Heart right ventricle (tissue), 16 donors: Measurements from ENCODE around the gene ACTN1. TPM values are rescaled to one million over a fixed set of nuclear protein-coding genes. Genes with fewer than 3 reads are reported as not detected.
"Not testable (repeated sequence)": the region's sequence is repeated elsewhere in the genome, so short reads cannot be mapped to it uniquely, and the experiment has no call there.

Experiments used
- ATAC-seq, 8 donors: fragments of 200-7000 bp; cut with Tn5 transposase; one replicate each; pipeline ENCODE4 v1.9.1; 2020; ENCODE audit warnings: mild to moderate bottlenecking in 8 of 8, moderate library complexity in 8 of 8, moderate number of reproducible peaks in 1 of 8
- DNase-seq, 2 donors: peaks; one replicate each; pipeline ENCODE4 v3.0.0-alpha.2; 2020
- H3K27ac ChIP-seq, 10 donors: fragments of 200-600 bp; sonication (generic) in 2 of 10; one replicate each; pipeline versions ENCODE4 v1.5.0 to v1.8.0; 2020 to 2022; ENCODE audit warnings: mild to moderate bottlenecking in 3 of 10
- H3K27me3 ChIP-seq, 7 donors: fragments of 200-600 bp; one replicate each; pipeline ENCODE4 v1.8.0; 2021 to 2022; ENCODE audit warnings: mild to moderate bottlenecking in 2 of 7
- H3K36me3 ChIP-seq, 9 donors: fragments of 200-600 bp; sonication (generic) in 1 of 9; one replicate each; pipeline versions ENCODE4 v1.5.0 to v1.8.0; 2020 to 2022; ENCODE audit warnings: mild to moderate bottlenecking in 2 of 9
- H3K4me1 ChIP-seq, 9 donors: fragments of 200-600 bp; sonication (generic) in 1 of 9; one replicate each; pipeline versions ENCODE4 v1.5.0 to v1.8.0; 2020 to 2022; ENCODE audit warnings: mild to moderate bottlenecking in 4 of 9
- H3K4me3 ChIP-seq, 10 donors: fragments of 200-600 bp; sonication (generic) in 2 of 10; one replicate each; pipeline versions ENCODE4 v1.5.0 to v1.8.0; 2020 to 2022; ENCODE audit warnings: mild to moderate bottlenecking in 7 of 10, moderate library complexity in 2 of 10
- H3K9me3 ChIP-seq, 11 donors: fragments of 200-600 bp in 10 of 11; sonication (generic) in 2 of 11; one replicate each; pipeline versions ENCODE4 v1.5.0 to v1.8.0; 2013 to 2022; ENCODE audit warnings: mild to moderate bottlenecking in 2 of 11, control low read depth in 1 of 11, moderate library complexity in 1 of 11
- CTCF ChIP-seq, 9 donors: fragments of 200-600 bp; sonication (generic) in 2 of 9; IDR thresholded peaks; one replicate each; pipeline versions ENCODE4 v1.5.0 to v1.8.0; 2021 to 2022; ENCODE audit warnings: antibody characterized with exemption in 9 of 9, mild to moderate bottlenecking in 5 of 9, moderate library complexity in 1 of 9
- WGBS, 2 donors: extraction: QIAGEN DNeasy Blood & Tissue Kit; methylation state at CpG; one replicate each; pipeline ENCODE4 v1.1.7; 2013; ENCODE audit warnings: inconsistent platforms in 1 of 2; 5-methylcytosine and 5-hydroxymethylcytosine counted together
- intact Hi-C, 10 donors: fragments of 100-400 bp; cut with DNase I; formaldehyde crosslinking; loops; one replicate each; pipeline versions ENCODE4 v1.11.1 to v1.14.2; 2022
- polyA plus RNA-seq, 2 donors: library from polyadenylated mRNA; stranded (reverse); fragments of 200-250 nt; gene quantifications; one replicate each; pipeline ENCODE4 v1.2.3, GENCODE V29; 2013
- total RNA-seq, 10 donors: library from RNA; stranded (reverse); fragmentation: NEBNext Ultra II Directional in 3 of 10; extraction: Animal tissue kit (Norgen Biotek cat#: 25700) in 3 of 10; gene quantifications; one replicate each; pipeline versions ENCODE4 v1.2.1 to v1.2.4, GENCODE V29; 2021 to 2023
- donor health status: Arrhythmogenic right ventricular cardiomyopathy.
- donor health status: ischemic (EF 13 %, LVEDD 7.1; RV severe dilation, severe dysfunction).
- donor health status: healthy with polysubstance abuse.
- donor health status: DM: no; HTN: yes; CAD: no.
- donor health status: DM: no; HTN: no; CAD: no.
- donor health status: ischemic (EF 25% LVEDD 6.9; RV normal size, moderate dysfunction).
- donor health status: ischemic (EF 25% LVEDD 5.7; RV mildly dilated, moderate dysfunction).
- donor health status: healthy.
- donor health status: DM: yes; HTN: yes; CAD: no.
- donor health status: Ischemic cardiomyopathy.
- donor health status: ischemic (EF 35%, LVEDD 5.7; RV mildly dilated, moderate dysfunction).
- donor health status: nonischemic (EF 11% LVEDD 7.7; RV severe dilation, severe dysfunction).
- donor health status: DM: yes; HTN: yes; CAD: no.
- donor health status: PGD.
- donor health status: ischemic (EF 29% LVEDD 5.4; RV normal size, mild dysfunction).
- donor health status: nonischemic (EF 23%, LVEDD 6.1; RV moderate dilation, normal function).

The ACTN1 gene
- total and polyA plus RNA-seq, 12 donors, result 67.2 to 235 (median 104) TPM

GRCh38 chr14:68976160-68977067 is 2.7 kb downstream of the ACTN1 start:
- peaks cover 0 to 7% (median 0%) of the 10 kb centered on the region in 11 donors for H3K9me3 ChIP-seq
- no peak for TF ChIP-seq CTCF (IDR thresholded peaks at IDR 0.05)
- WGBS, 2 donors, result 49 to 56% methylated on average over 13 of the region's 13 CpGs
- H3K4me1 ChIP-seq, result peaks cover 14 to 70% (median 43%) of the 10 kb centered on the region in 9 donors
- intact Hi-C loops, result loop anchor here in 6 of 10 donors (1.0 to 5.0 kb wide), 8 partner anchors 34 to 116 kb away; no protein-coding TSS in a partner anchor
- peak overlapping the region in 9 of 10 donors; percentile 67 to 99 (median 96) for H3K27ac ChIP-seq
- no peaks in the 10 kb centered on the region for H3K27me3 ChIP-seq
- peak in 6 of 8 donors; percentile 2 to 35 (median 14) for ATAC-seq
- peak overlapping the region in 8 of 10 donors; percentile 84 to 100 (median 96) for H3K4me3 ChIP-seq
- H3K36me3 ChIP-seq, result peaks cover 0 to 44% (median 13%) of the 10 kb centered on the region in 9 donors
- DNase-seq, result peak; percentile 66 to 74

- no peak for ATAC-seq
- H3K36me3 ChIP-seq, result peaks cover 0 to 48% (median 13%) of the 10 kb centered on the region in 9 donors
- peaks cover 14 to 78% (median 50%) of the 10 kb centered on the region in 9 donors for H3K4me1 ChIP-seq
- peak overlapping the region in 8 of 10 donors; percentile 30 to 99 (median 96) for H3K27ac ChIP-seq
- no peaks in the 10 kb centered on the region for H3K27me3 ChIP-seq
- peaks cover 0 to 7% (median 0%) of the 10 kb centered on the region in 11 donors for H3K9me3 ChIP-seq
- DNase-seq, result no peak
- WGBS, 2 donors, result 40 to 47% methylated on average over 7 of the region's 7 CpGs
- peak overlapping the region in 4 of 10 donors; percentile 9 to 100 (median 96) for H3K4me3 ChIP-seq
- TF ChIP-seq CTCF (IDR thresholded peaks at IDR 0.05), result no peak
- intact Hi-C loops, result loop anchor here in 6 of 10 donors (5.0 kb wide), 7 partner anchors 33 to 117 kb away; no protein-coding TSS in a partner anchor
These were observed 3.4 kb downstream of the ACTN1 start for GRCh38 chr14:68975667-68976066.

GRCh38 chr14:68974759-68975347 is 4.2 kb downstream of the ACTN1 start:
- peaks cover 0 to 48% (median 13%) of the 10 kb centered on the region in 9 donors for H3K36me3 ChIP-seq
- H3K9me3 ChIP-seq, result peaks cover 0 to 7% (median 0%) of the 10 kb centered on the region in 11 donors
- H3K4me3 ChIP-seq, result no peak overlapping the region
- peak overlapping the region in 4 of 10 donors; percentile 95 to 99 (median 99) for H3K27ac ChIP-seq
- no peak for DNase-seq
- intact Hi-C loops, result loop anchor here in 6 of 10 donors (5.0 kb wide), 7 partner anchors 33 to 117 kb away; no protein-coding TSS in a partner anchor
- peaks cover 22 to 80% (median 55%) of the 10 kb centered on the region in 9 donors for H3K4me1 ChIP-seq
- WGBS, 2 donors, result 78 to 80% methylated on average over 6 of the region's 6 CpGs
- no peak for ATAC-seq
- no peaks in the 10 kb centered on the region for H3K27me3 ChIP-seq
- no peak for TF ChIP-seq CTCF (IDR thresholded peaks at IDR 0.05)

- no peak for ATAC-seq
- WGBS, 2 donors, result 88 to 89% methylated on average over 5 of the region's 5 CpGs
- H3K36me3 ChIP-seq, result peaks cover 0 to 53% (median 13%) of the 10 kb centered on the region in 9 donors
- no peak for DNase-seq
- peaks cover 0 to 7% (median 0%) of the 10 kb centered on the region in 11 donors for H3K9me3 ChIP-seq
- H3K27ac ChIP-seq, result no peak overlapping the region
- H3K4me3 ChIP-seq, result no peak overlapping the region
- peaks cover 31 to 91% (median 67%) of the 10 kb centered on the region in 9 donors for H3K4me1 ChIP-seq
- intact Hi-C loops, result no loop called here
- H3K27me3 ChIP-seq, result no peaks in the 10 kb centered on the region
- no peak for TF ChIP-seq CTCF (IDR thresholded peaks at IDR 0.05)
These were observed 5.5 kb downstream of the ACTN1 start for GRCh38 chr14:68973639-68974038.

- 88 to 89% methylated on average over 6 of the region's 6 CpGs for WGBS, 2 donors
- H3K27me3 ChIP-seq, DNase-seq, H3K9me3 ChIP-seq, intact Hi-C loops, H3K4me3 ChIP-seq, H3K27ac ChIP-seq, ATAC-seq: not testable (repeated sequence)
- peaks cover 35 to 95% (median 71%) of the 10 kb centered on the region in 9 donors for H3K4me1 ChIP-seq
- H3K36me3 ChIP-seq, result peaks cover 0 to 57% (median 13%) of the 10 kb centered on the region in 9 donors
These were observed 5.9 kb downstream of the ACTN1 start for GRCh38 chr14:68973219-68973565.
